K562 (cell line): ENCODE data around the gene HMCN1.

ENCODE experiments used
- BACH1 ChIP-seq: fragments of 200-800 bp; sonication (Bioruptor generic); IDR thresholded peaks from 2 replicates; pipeline ENCODE4 v1.6.1; 2016; ENCODE audit warnings: missing genetic modification characterization, missing compliant biosample characterization
- BRF2 ChIP-seq: IDR thresholded peaks from 3 replicates; pipeline ENCODE4 v1.6.1; 2011; ENCODE audit warnings: borderline replicate concordance, mild to moderate bottlenecking; ENCODE audit not compliant: insufficient read length, insufficient read depth
- CHD2 ChIP-seq: IDR thresholded peaks from 2 replicates; pipeline ENCODE4 v1.6.1; 2011; ENCODE audit warnings: low read depth, low read length
- CTCF ChIP-seq, 3 experiments: IDR thresholded peaks in 2 of 3; conservative IDR thresholded peaks in 1 of 3; 2 replicates each; pipeline ENCODE4 v1.5.1; 2011 to 2012; ENCODE audit warnings: low read length in 3 of 3, mild to moderate bottlenecking in 3 of 3, control low read depth in 2 of 3, improper control_type of control experiment in 1 of 3, inconsistent platforms in 1 of 3, low read depth in 1 of 3, mixed read lengths in 1 of 3, moderate library complexity in 1 of 3; ENCODE audit not compliant: insufficient read depth in 2 of 3
- ELF1 ChIP-seq: fragments of 200-800 bp; sonication (Bioruptor generic); IDR thresholded peaks from 2 replicates; pipeline ENCODE4 v1.6.1; 2016; ENCODE audit warnings: missing genetic modification characterization, missing compliant biosample characterization
- EP300 ChIP-seq: IDR thresholded peaks from 2 replicates; pipeline ENCODE4 v1.6.1; 2012; ENCODE audit warnings: low read length, improper control_type of control experiment
- HBP1 ChIP-seq: fragments of 450-650 bp; formaldehyde crosslinking; IDR thresholded peaks from 2 replicates; pipeline ENCODE4 v1.4.0; 2022; ENCODE audit warnings: missing genetic modification characterization
- POLR2A ChIP-seq: fragments of 450-650 bp; conservative IDR thresholded peaks from 2 replicates; pipeline ENCODE4 v1.6.1; 2016
- RNF2 ChIP-seq: sonication (generic); IDR thresholded peaks from 2 replicates; pipeline ENCODE4 v1.6.1; 2016
- SIN3A ChIP-seq, 2 experiments: fragments of 150-350 bp in 1 of 2; IDR thresholded peaks; 2 replicates each; pipeline ENCODE4 v1.6.1; 2011 to 2016; ENCODE audit warnings: borderline replicate concordance in 2 of 2, low read depth in 2 of 2, low read length in 2 of 2, mild to moderate bottlenecking in 2 of 2, moderate library complexity in 2 of 2; ENCODE audit not compliant: control insufficient read depth in 1 of 2
- ZBTB33 ChIP-seq: sonication (generic); formaldehyde crosslinking; IDR thresholded peaks from 2 replicates; pipeline ENCODE4 v1.8.1; 2023; ENCODE audit warnings: mild to moderate bottlenecking, missing genetic modification reagents

- TF ChIP-seq HBP1 (CRISPR knock-in tag) = no peak
- TF ChIP-seq BACH1 = no peak
- no peak for TF ChIP-seq EP300
- no peak for TF ChIP-seq RNF2
- TF ChIP-seq ELF1 (tag) = no peak
- no peak for TF ChIP-seq POLR2A
- TF ChIP-seq BRF2 = no peak
- TF ChIP-seq SIN3A (IDR thresholded peaks at IDR 0.05; ENCODE audit: borderline replicate concordance in 2 of 2, control insufficient read depth in 1 of 2, low read depth in 2 of 2, low read length in 2 of 2) = no peak
- TF ChIP-seq CTCF (IDR thresholded peaks at IDR 0.05 in 2 of 3, conservative IDR thresholded peaks at IDR 0.05 in 1 of 3; ENCODE audit: insufficient read depth in 2 of 3, low read depth in 1 of 3, low read length in 3 of 3) = peak; percentile 44 to 75 (median 44); a peak in 4 of 6 replicates
- no peak for TF ChIP-seq ZBTB33 (CRISPR knock-in tag)
- TF ChIP-seq CHD2 = no peak
Measured at GRCh38 chr1:185813401-185813979, 79.3 kb downstream of the HMCN1 start.
